GM21360 (cell line): Measurements from ENCODE around the gene GJD3.

ENCODE experiments used
- ATAC-seq: cut with Tn5 transposase; IDR thresholded peaks from one replicate; pipeline ENCODE4 v1.9.1; 2021; ENCODE audit warnings: mild to moderate bottlenecking, moderate library complexity; ENCODE audit not compliant: unreplicated experiment

GJD3 gene

GRCh38 chr17:40342504-40343218, 21.9 kb downstream of the GJD3 start:
- ATAC-seq: no peak

GRCh38 chr17:40341808-40342503, 22.6 kb downstream of the GJD3 start:
- ATAC-seq: no peak

- peak; percentile 58 for ATAC-seq
Observed at GRCh38 chr17:40340880-40341807, 23.4 kb downstream of the GJD3 start.

DNA sequence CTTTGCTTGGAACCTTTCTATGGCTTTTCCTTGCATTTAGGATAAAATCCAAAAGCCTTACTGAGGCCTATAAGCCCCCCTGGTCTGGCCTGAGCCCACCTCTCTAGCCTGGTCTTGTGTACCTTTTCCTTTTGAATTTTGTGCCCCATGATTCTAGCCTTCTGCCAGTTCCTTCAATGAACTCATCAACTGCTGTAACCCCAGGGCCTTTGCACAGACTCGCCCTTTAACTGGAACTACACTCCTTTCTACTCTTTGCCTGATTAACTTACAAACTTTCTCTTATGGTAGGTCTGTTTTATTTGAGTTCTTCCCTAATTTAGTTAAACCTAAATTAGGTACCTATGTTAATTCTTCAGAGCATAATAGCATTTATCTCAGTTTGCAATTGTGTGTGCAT, 24.2 kb downstream of the GJD3 start:
- ATAC-seq: no peak

DNA sequence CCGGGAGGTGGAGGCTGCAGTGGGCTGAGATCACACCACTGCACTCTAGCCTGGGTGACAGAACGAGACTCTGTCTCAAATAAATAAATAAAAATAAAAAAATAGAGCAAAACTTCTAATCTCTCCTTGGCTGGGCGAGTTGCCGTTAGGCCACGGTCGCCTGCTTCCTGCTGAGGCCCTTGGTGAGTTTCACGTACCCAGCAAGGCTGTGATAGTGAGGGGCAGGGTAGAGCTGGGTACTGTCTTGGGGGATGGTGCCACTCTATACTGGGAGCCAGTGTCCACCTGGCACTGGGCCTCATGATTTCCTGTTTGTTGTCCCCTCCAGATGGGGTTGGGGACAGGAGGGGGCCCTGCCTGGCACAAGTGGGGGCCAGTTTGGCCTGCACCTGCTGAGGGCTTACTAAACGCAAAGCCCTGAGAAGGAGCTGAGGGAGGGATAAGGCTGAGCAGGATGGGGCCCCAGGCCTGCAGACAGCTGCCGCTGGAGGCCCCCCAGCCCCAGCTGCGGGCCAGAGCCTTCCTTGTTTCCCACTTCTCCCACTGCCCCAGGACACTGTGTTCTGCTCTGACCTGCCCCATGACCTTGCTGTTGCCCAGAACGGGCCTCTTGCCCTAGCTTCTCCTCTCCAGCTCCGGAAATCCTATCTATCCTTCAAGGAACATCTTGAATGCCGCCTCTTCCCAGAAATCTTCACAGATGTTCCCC, 25.4 kb downstream of the GJD3 start:
- no peak for ATAC-seq

- no peak for ATAC-seq
Observed at GRCh38 chr17:40338058-40338457, 26.5 kb downstream of the GJD3 start.

DNA sequence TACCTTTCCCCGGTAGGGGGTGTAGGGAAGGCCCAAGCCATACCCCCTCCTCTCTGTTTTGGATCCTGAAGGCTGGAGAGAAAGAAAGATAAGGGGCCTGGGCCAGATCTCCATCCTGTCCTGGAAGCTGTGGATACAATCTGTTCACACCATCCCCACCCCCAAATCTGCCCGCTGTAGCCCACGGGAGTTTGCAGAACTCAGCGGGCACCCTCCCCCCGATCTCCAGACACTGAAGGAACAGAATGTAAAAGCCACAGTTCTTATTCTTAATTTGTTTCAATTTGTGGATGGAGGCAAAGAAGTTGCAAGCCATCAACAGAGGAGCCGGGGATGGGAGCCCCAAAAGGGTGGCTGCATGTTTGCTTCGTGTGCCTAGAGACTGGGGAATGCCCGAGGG, 27.2 kb downstream of the GJD3 start:
- ATAC-seq: no peak

DNA sequence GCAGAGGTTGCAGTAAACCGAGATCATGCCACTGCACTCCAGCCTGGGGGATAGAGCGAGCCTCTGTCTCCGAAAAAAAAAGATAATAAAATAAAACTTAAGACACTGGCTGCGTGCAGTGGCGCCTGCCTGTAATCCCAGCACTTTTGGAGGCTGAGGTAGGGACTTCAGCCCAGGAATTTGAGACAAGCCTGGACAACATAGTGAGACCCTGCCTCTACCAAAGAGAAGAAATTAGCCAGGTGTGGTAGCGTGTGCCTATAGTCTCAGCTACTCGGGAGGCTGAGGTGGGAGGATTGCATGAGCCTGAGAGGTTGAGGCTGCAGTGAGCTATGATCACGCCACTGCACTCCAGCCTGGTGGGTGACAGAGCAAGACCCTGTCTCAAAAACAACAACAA, 28.9 kb downstream of the GJD3 start:
- ATAC-seq: no peak

DNA sequence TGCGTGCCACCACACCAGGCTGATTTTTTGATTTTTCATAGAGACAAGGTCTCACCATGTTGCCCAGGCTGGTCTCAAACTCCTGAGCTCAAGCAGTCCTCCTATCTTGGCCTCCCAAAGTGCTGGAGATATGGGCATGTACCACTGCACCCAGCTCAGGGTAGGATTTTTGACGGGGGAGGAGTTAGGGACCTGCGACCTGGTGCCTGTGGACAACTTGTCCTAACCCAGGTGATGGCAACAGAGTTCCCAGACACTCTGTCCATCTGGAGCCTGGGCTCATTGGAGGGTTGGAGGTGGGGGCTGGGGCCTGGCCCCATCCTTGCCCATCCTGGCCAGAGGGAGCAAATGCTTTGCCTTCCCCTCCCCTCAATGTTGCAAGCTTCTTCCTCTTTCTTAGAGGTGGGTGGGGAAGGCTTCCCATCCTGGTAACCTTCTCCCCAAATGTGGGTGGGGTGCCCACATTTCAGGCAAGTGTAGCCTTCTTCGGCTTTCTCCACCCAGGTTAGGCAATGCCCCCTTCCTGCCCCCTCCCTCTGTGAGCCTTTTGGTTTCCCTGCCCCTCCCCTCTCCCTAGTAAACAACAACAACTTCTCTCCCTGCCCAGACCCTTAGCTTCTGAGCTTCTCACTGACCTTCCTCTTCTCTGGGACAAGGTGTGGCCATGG, 30.6 kb downstream of the GJD3 start:
- no peak for ATAC-seq

DNA sequence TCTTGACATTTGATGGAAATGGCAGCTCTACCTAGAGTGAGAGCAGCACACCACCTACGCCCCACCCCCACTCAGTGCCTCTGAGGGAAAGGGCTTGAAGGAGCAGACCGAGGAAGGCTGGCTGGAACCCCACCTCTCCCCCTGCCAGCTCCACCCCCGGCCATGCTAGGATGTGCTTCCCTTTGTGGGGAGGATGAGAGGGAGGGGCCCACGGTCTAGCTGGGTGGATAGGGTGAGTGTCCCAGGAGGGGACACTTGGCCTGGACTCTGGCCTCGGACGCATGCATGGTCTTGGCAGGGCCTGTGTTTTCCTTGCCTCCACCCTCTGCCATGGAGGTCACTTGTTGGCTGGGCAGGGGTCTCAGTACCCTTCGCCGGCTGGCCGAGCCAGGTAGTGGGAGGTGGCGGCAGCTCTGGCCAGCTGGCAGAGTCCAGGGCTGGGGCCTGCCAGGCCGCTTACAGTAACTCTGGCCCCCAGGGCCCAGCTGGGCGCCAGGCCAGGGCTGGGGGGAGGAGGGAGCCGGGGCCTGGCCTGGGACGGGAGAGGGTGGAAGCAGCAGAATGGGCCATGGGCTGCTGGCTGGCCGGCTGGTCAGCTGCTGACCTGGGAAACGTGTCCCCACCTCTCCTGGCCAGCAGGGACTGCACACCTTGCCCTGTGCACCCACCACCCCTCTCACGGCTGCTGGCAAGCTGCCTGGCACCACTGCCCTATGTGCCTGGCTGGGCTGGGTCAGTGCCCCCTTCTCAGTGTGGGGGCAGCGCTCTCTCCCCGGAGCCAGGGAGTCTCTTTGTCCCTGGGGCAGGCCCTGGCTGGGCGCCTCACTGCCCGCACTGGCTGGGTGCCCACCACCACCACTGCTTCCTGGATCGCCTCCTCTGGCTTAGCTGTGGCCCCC, 32.5 kb downstream of the GJD3 start:
- no peak for ATAC-seq

DNA sequence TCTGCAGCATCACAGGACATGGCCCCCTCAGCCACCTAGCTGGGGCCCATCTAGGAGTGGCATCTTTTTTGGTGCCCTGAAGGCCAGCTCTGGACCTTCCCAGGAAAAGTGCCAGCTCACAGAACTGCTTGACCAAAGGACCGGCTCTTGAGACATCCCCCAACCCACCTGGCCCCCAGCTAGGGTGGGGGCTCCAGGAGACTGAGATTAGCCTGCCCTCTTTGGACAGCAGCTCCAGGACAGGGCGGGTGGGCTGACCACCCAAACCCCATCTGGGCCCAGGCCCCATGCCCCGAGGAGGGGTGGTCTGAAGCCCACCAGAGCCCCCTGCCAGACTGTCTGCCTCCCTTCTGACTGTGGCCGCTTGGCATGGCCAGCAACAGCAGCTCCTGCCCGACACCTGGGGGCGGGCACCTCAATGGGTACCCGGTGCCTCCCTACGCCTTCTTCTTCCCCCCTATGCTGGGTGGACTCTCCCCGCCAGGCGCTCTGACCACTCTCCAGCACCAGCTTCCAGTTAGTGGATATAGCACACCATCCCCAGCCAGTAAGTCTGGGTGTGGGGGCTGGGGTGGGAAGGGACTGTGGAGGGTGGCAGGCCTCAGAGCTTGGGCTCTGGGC, 33.6 kb downstream of the GJD3 start:
- ATAC-seq: no peak

DNA sequence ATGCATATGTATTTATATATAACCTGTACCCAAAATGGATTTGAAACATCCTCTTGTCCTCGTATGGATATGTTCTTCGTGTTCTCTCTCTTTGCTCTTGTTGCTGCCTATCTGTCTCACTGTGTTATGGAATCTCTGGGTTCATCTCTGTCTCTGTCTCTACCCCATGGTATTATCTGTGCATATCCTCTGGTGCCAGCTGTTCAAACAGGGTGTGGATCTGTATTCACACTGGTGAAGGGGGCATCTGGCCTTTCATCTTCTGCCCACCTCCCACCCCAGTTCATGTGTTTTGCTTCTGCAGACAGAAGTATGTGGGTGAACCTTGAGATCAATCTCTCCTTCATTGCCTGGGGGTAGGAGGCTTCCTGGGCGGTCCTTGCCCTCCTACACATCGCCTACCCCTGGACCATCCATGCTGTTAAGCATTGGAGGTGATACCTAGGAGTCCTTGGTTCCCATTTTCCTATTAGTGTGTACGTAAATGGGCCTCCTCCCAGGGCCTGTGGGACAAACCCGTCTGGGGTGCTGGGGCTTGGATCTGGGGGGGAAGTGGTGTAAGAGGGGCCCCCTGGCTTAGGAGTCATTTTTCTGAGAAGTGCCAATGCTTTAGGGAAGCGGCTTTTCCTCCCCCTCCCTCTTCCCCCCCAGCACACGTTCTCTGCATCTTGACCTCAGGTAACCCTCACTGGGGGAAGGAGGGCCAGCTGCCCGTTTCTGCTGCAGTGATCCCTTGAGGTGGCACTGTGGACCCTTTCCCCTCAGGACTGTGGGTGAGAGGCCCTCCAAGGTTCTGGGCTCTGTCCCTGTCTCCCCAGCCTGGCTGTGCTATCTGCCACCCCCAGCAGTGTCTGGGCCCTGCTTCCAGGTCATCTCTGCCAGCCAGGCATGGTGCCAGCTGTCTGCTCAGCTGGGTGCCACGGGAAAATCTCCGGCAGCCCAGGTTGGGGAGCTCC, 34.4 kb downstream of the GJD3 start:
- no peak for ATAC-seq

DNA sequence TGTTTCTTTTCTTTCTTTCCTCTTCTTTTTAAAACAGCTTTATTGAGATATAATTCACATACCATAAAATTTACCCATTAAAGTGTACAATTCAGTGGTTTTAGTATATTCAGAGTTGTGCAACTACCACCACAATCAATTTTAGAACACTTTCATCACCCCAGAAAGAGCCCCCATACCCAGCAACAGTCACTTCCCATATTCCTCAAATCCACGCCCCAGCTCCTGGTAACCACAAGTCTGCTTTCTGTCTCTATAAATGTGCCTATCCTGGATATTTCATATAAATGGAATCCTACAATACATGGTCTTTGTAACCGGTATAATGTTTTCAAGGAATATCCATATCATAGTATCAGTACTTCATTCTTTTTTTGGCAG, 36.2 kb downstream of the GJD3 start:
- no peak for ATAC-seq

- no peak for ATAC-seq
Observed at GRCh38 chr17:40327735-40328385, 36.7 kb downstream of the GJD3 start.

GRCh38 chr17:40327244-40327729, 37.2 kb downstream of the GJD3 start:
- no peak for ATAC-seq

GRCh38 chr17:40326832-40327199, 37.7 kb downstream of the GJD3 start:
- no peak for ATAC-seq
